Ovary (tissue), 9 donors: Measurements from ENCODE around the gene GDI2. TPM values are rescaled to one million over a fixed set of nuclear protein-coding genes. Genes with fewer than 3 reads are reported as not detected.
"Not testable (repeated sequence)": the region's sequence is repeated elsewhere in the genome, so short reads cannot be mapped to it uniquely, and the experiment has no call there.

Source experiments
- DNase-seq, 5 donors: peaks; one replicate each; pipeline ENCODE4 v3.0.0-alpha.2; 2019 to 2020
- H3K27ac ChIP-seq, 2 donors: fragments of 200-600 bp; one replicate each; pipeline versions ENCODE4 v1.5.1 to v1.8.0; 2019 to 2022
- H3K27me3 ChIP-seq: fragments of 200-600 bp; one replicate; pipeline ENCODE4 v1.8.0; 2022
- H3K36me3 ChIP-seq: fragments of 200-600 bp; sonication (generic); one replicate; pipeline ENCODE4 v1.5.1; 2019
- H3K4me1 ChIP-seq: one replicate; pipeline ENCODE4 v1.8.1; 2013; ENCODE audit warnings: mild to moderate bottlenecking, moderate library complexity; ENCODE audit not compliant: insufficient read depth
- H3K4me3 ChIP-seq: fragments of 200-600 bp; sonication (generic); one replicate; pipeline ENCODE4 v1.5.1; 2017
- H3K9me3 ChIP-seq, 2 donors: fragments of 200-600 bp in 1 of 2; sonication (generic) in 1 of 2; one replicate each; pipeline versions ENCODE4 v1.5.1 to v1.8.1; 2013 to 2019; ENCODE audit warnings: mild to moderate bottlenecking in 1 of 2, moderate library complexity in 1 of 2
- EP300 ChIP-seq: sonication (generic); formaldehyde crosslinking; IDR thresholded peaks from one replicate; pipeline ENCODE4 v1.6.1; 2017; ENCODE audit warnings: antibody characterized with exemption
- POLR2A ChIP-seq: fragments of 450-650 bp; IDR thresholded peaks from one replicate; pipeline ENCODE4 v1.6.1; 2017; ENCODE audit warnings: antibody characterized with exemption, mild to moderate bottlenecking, moderate library complexity
- WGBS, 3 donors: extraction: QIAGEN DNeasy Blood & Tissue Kit in 1 of 3; methylation state at CpG; one replicate each; pipeline versions ENCODE4 v1.1.5 to v1.1.7; 2013 to 2017; 5-methylcytosine and 5-hydroxymethylcytosine counted together
- intact Hi-C, 4 donors: fragments of 100-400 bp; cut with DNase I; formaldehyde crosslinking; loops; one replicate each; pipeline versions ENCODE4 v1.11.0 to v1.15.1; 2022 to 2023
- polyA plus RNA-seq, 2 donors: library from polyadenylated mRNA; stranded (reverse); fragments of 200-250 nt in 1 of 2; fragments of 350-450 nt in 1 of 2; fragmentation: Illumina TruSeq in 1 of 2; extraction: RNeasy Lipid Tissue Mini Kit (QIAGEN cat#74804) in 1 of 2; gene quantifications; one replicate each; pipeline ENCODE4 v1.2.3, GENCODE V29; 2013 to 2014
- total RNA-seq, 7 donors: library from RNA; depleted of rRNA in 2 of 7; stranded (reverse); fragments of >200 nt in 2 of 7; fragmentation: NEBNext Ultra II Directional in 3 of 7; extraction: Animal tissue kit (Norgen Biotek cat#: 25700) in 3 of 7; gene quantifications; one replicate each; pipeline versions ENCODE4 v1.1.0 to v1.2.4, GENCODE V29; 2016 to 2023
- TF ChIP-seq, protein P1 (sequence below), 3 donors: fragments of 450-650 bp in 2 of 3; fragments of 200-600 bp in 1 of 3; IDR thresholded peaks; one replicate each; pipeline versions ENCODE4 v1.5.1 to v1.8.0; 2016 to 2022; ENCODE audit warnings: antibody characterized with exemption in 3 of 3, mild to moderate bottlenecking in 1 of 3
- donor health status: DM: no; HTN: no; CAD: no; lungs with moderate emphysema.
- donor health status: DM: no; HTN: no; CAD: no.
- donor health status: Bipolar disorder and iron deficiency.
- donor health status: DM: yes; HTN: yes; CAD: no.
- donor health status: DM: no; HTN: no; CAD: no.
- donor health status: DM: yes; HTN: yes; CAD: no.

The GDI2 gene
- total and polyA plus RNA-seq, 9 donors = 111 to 269 (median 177) TPM

DNA sequence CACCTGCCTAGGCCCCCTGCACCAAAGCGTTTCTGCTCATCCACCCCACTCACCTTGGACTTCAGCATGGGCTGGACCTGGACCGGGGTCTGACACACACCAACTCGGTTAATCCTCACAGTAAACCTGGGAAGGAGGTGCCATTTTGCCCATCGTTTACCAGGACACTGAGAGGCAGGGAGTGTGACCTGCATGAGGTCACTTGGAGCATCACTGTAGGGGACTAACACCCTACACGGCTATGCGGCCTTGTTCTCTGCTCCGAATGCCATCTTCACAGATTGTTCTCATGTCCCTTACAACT is 43.4 kb upstream of the GDI2 start:
- no peak overlapping the region for H3K27ac ChIP-seq
- H3K36me3 ChIP-seq = no peaks in the 10 kb centered on the region
- no peaks in the 10 kb centered on the region for H3K27me3 ChIP-seq
- no peak for DNase-seq
- 64 to 69% (median 65%) methylated on average over 7 of the region's 7 CpGs for WGBS, 3 donors
- H3K9me3 ChIP-seq = no peaks in the 10 kb centered on the region
- no peak overlapping the region for H3K4me3 ChIP-seq
- intact Hi-C loops = no loop called here
- no peak for TF ChIP-seq POLR2A
- TF ChIP-seq, protein P1, sequence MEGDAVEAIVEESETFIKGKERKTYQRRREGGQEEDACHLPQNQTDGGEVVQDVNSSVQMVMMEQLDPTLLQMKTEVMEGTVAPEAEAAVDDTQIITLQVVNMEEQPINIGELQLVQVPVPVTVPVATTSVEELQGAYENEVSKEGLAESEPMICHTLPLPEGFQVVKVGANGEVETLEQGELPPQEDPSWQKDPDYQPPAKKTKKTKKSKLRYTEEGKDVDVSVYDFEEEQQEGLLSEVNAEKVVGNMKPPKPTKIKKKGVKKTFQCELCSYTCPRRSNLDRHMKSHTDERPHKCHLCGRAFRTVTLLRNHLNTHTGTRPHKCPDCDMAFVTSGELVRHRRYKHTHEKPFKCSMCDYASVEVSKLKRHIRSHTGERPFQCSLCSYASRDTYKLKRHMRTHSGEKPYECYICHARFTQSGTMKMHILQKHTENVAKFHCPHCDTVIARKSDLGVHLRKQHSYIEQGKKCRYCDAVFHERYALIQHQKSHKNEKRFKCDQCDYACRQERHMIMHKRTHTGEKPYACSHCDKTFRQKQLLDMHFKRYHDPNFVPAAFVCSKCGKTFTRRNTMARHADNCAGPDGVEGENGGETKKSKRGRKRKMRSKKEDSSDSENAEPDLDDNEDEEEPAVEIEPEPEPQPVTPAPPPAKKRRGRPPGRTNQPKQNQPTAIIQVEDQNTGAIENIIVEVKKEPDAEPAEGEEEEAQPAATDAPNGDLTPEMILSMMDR (IDR thresholded peaks at IDR 0.05) = no peak
- no peak for TF ChIP-seq EP300
- H3K4me1 ChIP-seq = no peaks in the 10 kb centered on the region

- H3K36me3 ChIP-seq = no peaks in the 10 kb centered on the region
- 76 to 84% (median 79%) methylated on average over 18 of the region's 18 CpGs for WGBS, 3 donors
- DNase-seq = no peak
- no peaks in the 10 kb centered on the region for H3K9me3 ChIP-seq
- no peak overlapping the region for H3K27ac ChIP-seq
- intact Hi-C loops = no loop called here
- TF ChIP-seq EP300 (no peak), POLR2A (no peak)
- TF ChIP-seq, protein P1 (IDR thresholded peaks at IDR 0.05) = no peak
- no peak overlapping the region for H3K4me3 ChIP-seq
- H3K4me1 ChIP-seq = no peaks in the 10 kb centered on the region
- H3K27me3 ChIP-seq = no peaks in the 10 kb centered on the region
Measured at GRCh38 chr10:5855979-5856700, 42.9 kb upstream of the GDI2 start.

DNA sequence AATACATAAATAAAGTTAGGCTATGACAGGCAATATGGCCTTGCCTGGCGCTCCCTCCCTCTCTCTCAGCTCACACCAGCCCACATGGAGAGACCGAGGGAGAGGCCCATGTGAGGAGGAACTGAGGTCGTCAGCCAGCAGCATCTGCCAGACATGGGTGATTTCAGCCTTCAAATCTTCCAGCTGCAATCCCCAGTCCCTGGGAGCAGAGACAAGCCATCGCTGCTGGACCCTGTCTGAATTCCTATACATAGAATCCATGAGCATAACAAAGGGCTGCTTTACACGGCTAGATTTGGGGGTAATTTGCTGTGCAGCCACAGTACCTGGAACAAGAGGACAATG is 40.9 kb upstream of the GDI2 start:
- WGBS, 3 donors = 37 to 66% (median 56%) methylated on average over 5 of the region's 5 CpGs
- Histone ChIP-seq H3K27me3 (no peaks in the 10 kb centered on the region), H3K4me1 (no peaks in the 10 kb centered on the region), H3K36me3 (no peaks in the 10 kb centered on the region), H3K27ac (no peak overlapping the region), H3K4me3 (no peak overlapping the region), H3K9me3 (no peaks in the 10 kb centered on the region)
- intact Hi-C loops = no loop called here
- TF ChIP-seq POLR2A = no peak
- TF ChIP-seq EP300 = no peak
- TF ChIP-seq, protein P1 (IDR thresholded peaks at IDR 0.05) = no peak
- no peak for DNase-seq

- H3K27me3 ChIP-seq, intact Hi-C loops, H3K4me3 ChIP-seq, H3K27ac ChIP-seq, DNase-seq, H3K9me3 ChIP-seq, H3K36me3 ChIP-seq, H3K4me1 ChIP-seq: not testable (repeated sequence)
- WGBS, 3 donors = 95 to 98% (median 97%) methylated on average over 4 of the region's 4 CpGs
Measured at GRCh38 chr10:5846667-5847066, 33.4 kb upstream of the GDI2 start.

DNA sequence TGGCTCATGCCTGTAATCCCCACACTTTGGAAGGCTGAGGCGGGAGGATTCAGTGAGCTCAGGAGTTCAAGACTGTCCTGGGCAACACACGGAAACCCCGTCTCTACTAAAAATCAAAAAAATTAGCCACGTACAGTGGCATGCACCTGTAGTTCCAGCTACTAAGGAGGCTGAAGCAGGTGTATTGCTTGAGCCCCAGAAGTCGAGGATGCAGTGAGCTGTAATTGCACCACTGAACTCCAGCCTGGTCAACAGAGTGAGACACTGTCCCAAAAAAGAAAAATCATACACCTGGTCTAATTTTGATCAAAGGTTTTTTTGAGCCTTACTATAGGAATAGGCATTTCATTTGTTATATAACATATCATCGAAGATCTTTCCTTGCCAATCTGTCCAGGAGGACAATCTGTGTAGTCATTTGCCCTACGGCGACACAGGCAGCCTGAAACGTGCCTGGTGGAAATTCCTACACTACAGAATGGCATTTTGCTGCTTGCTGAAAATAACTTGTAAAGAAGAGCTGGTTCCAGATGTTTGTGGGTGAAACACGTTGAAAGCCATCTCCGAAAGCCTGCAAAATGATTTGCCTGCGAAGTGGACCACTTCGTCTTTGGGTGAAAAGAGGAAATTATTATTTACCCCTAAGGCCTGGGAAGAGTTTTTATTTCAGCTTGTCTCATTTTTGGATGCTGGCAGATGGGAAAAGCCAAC is 31.3 kb upstream of the GDI2 start:
- WGBS, 3 donors = 64 to 67% (median 64%) methylated on average over 13 of the region's 13 CpGs
- intact Hi-C loops = no loop called here
- TF ChIP-seq, protein P1 (IDR thresholded peaks at IDR 0.05) = no peak
- TF ChIP-seq EP300 (no peak), POLR2A (no peak)
- no peak for DNase-seq
- Histone ChIP-seq H3K27ac (no peak overlapping the region), H3K4me1 (no peaks in the 10 kb centered on the region), H3K36me3 (no peaks in the 10 kb centered on the region), H3K27me3 (no peaks in the 10 kb centered on the region), H3K9me3 (no peaks in the 10 kb centered on the region), H3K4me3 (no peak overlapping the region)
